ENCODE results near the gene TERF2IP. TPM values are rescaled to one million over a fixed set of nuclear protein-coding genes. Genes with fewer than 3 reads are reported as not detected.
A peak's percentile ranks its signal among the peaks of the same experiment; 100 is the strongest.

Gene TERF2IP
- total RNA-seq, 1 donor from 2014 or later = 69.3 TPM

DNA sequence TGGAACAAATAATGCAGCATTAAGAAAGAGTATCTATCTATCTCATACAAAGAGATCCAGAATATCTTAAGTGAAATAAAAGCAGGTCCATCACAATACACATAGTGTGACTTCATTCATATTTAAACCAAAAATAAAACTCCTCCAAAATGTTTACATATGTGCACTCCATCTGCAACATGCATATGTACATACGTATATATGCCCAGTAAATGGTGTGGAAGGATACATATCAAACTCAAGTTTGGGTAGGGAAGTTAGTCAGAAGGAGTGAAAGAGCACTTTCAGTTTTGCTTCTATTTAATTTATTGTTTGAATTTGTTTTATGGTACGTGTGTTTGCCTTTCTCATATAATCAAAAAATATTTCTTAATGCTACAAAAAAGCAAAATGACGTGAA, 12.5 kb upstream of the TERF2IP start:
- DNase-seq (ENCODE audit: extremely low read depth, low read depth, low spot score) = no peak

DNA sequence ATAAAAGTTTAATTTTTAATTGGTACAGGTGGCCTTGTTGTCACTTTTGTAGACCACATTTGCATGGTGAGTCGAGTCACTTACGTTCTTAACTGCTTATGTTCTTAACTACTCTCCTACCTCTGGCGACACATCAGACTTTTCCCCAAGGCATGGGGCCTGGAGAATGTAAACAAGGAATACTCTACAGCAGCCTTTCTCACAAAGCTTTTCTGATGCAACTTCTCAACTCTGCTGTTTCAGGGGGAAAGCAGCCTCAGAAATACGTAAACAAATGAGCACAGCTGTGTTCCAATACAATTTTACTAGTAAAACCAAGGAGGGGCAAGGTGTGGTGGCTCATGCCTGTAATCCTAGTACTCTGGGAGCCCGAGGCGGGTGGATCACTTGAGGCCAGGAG, 7.0 kb upstream of the TERF2IP start:
- no peak for DNase-seq (ENCODE audit: extremely low read depth, low read depth, low spot score)

DNA sequence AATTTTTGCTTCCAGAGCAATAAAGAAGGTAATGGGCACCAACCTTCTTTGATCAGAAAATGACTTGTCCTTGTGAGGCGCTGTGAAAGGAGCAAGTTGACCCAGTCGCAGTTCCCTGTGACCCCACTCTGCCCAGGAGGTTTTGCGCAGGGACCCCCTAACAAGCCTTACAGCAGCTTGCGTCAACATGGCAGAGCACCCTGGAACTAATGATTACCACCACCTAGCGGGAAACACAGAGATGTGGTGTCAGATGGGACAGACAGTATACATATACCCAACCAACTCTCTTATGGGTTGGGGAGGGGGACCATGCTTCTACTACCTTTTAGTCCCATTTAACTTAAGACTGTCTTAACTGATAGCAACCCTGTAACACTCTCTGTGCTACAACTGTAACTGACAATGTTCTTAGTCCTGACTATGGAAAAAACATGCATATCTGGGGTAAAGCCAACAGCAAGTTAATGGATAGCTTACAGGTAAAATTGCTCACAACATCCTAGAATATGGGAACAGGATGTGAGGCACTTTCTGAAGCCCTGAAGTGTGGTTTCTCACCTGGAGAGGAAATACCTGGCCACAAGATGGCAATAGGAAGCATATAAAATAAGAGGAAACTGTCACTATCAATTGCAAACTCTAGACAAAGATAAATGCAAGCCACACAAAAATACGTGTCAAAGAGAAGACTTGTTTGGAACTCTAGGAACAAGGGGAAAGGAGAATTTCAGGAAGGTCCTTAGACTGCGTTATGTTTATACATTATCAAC, 3.1 kb upstream of the TERF2IP start:
- no peak for DNase-seq (ENCODE audit: extremely low read depth, low read depth, low spot score)

DNA sequence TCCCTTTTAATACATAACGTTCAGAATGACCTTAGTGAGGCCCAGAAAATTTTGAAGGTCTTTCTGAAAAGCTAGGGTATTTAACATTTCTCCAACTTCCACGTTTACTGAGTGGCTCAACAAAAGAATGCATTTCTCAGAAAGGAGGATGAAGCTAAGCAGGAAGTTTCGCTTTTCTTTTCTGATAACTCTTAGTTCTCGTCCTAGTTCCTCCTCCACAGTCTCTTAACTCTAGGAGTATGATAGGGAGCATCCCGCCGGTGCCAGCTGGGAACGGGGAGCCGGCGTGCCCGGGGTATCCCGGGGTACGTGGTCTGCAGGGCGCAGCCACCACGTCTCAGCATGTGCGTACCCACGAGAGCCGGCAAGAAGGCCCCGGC, 471 bp upstream of the TERF2IP start:
- DNase-seq (ENCODE audit: extremely low read depth, low read depth, low spot score) = no peak

DNA sequence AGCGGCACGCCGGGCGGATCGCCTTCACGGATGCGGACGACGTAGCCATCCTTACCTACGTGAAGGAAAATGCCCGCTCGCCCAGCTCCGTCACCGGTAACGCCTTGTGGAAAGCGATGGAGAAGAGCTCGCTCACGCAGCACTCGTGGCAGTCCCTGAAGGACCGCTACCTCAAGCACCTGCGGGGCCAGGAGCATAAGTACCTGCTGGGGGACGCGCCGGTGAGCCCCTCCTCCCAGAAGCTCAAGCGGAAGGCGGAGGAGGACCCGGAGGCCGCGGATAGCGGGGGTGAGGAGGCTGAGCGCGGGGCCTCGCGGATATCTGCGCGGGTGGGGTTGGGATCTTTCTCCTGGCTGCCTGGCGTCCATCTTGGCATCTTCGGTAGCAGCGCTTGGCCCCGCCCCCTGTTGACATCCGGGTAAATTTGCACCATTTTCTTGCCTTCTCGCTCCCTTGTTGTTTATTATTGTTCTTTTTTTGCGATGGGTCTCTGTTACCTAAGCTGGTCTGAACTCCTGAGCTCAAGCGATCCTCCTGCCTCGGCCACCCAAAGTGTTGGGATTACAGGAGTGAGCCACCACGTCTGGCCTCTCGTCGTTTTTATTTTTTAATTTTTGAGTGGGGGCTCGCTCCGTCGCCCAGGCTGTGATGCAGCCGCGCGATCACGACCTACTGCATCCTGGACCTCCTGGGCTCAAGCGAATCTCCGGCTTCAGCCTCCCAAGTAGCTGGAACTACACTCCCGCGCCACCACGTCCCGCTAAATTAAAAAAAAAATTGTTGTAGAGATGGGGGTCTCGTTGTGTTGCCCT, 898 bp downstream of the TERF2IP start:
- no peak for DNase-seq (ENCODE audit: extremely low read depth, low read depth, low spot score)

DNA sequence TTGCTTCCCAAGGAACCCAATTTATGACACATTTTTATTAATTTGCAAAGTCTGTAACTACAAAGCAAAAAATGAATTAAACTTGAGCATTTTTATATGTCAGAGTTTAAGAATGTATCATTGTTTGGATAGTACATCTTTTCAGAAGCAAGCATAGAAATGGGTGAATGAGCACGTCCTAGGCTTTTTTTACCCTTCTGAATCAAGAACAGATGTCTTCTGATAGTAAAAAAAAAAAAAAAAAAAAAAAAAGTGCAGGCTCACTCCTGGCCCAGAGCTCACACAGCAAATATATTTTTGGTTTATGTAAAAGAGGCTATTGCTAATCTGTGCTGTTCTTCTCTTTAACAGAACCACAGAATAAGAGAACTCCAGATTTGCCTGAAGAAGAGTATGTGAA, 6.3 kb downstream of the TERF2IP start:
- DNase-seq (ENCODE audit: extremely low read depth, low read depth, low spot score) = no peak

DNA sequence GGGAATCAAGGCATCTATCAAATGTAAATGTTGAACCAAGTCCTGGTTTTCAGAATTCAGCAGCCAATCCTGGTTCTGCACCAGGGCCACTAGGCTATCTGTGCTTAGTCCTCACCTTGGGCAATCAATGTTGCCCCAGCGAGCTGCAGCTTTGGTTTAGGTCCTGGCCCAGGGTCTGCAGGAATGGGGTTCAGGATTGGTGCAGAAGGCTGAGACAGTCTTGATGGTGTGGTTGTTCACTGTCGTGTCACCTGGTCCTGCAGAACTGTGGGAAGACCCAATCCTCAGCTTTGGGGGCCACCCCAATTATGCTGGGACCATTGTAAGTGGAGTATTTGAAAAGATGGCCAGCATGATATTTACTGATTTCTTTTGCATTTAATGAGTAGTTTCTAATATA, 10.6 kb downstream of the TERF2IP start:
- DNase-seq (ENCODE audit: extremely low read depth, low read depth, low spot score) = no peak

DNA sequence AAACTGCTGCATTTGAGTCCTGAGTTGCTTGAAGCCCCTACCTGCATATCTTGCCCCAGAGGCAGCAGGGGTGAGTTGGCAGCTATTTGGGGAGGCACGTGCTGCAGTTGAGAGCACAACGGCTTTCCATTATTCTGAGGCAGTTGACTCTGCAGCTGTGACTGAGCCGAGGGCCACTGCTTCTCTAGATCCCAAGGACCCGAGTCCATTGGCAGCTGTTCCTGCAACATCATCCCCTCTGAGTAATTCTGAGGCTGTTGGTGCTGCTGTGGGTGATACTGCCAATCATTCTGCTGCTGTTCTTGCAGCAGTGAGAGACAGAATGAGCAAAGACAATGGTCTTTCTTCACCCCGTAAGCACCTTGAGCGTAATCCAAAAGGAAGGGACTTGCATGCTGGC, 12.7 kb downstream of the TERF2IP start:
- no peak for DNase-seq (ENCODE audit: extremely low read depth, low read depth, low spot score)

DNA sequence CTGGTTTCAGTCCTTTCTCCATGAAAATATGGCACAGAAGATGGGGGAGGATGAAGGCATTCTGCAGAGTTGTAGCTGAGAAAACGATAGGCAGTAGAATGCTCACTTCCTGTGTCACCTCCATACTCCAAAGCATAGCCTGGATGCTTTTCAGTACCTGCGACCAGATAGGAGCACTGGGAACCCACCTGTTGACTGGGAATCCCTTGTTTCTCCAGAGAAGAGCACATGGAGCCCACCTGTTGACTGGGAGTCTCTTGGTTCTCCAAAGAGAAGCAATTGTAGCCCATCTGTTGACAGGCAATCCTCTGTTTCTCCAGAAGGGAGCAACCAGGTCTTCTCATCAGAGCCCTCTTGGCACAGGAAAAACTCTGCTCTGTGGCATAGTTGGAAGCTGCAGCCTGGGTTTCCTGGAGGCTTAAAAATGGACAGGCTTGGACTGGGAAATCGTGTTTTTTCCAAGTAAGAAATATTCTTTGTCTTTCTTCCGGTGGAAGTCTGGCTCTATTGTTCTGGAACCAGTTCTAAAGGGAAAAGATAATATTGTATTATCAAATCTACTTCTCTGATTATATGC, 13.2 kb downstream of the TERF2IP start:
- no peak for DNase-seq (ENCODE audit: extremely low read depth, low read depth, low spot score)

DNA sequence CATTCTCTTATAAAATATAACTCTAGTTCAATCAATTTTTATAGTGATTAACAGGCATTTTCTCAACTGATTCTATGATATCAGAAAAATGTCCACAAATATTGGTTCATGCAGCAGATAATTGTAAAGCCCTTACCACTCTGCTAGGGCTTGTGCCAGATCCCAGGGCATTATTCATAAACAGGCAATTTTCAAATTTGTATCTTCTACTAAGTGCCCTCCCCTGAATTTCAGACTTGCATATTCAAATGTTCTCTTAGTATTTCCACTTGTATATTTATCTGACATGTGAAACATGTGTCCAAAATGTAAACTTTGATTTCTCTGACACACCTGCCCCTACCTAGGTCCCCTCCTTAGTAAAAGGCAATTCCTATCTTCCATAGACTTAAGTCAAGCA, 19.9 kb downstream of the TERF2IP start:
- no peak for DNase-seq (ENCODE audit: extremely low read depth, low read depth, low spot score)

DNA sequence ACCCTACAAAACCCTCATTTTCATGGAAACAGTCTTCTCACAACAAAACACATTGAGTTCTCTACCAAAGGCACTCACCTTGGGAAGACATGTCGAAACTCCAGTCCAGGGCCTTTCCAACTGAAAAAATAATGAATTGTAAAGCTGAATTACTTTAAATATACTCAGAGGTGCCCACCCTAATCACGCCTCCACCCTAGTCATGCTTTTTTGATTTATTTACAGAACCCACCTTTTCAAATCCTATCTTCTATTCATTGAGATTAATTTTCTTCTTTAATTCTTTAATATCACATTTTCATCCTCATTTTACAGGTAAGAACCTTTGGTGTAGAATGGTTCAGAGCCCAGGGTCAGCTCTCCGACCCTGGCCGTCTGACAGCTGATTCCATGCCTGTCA, 29.3 kb downstream of the TERF2IP start, which contains the start of gene CPHXL2:
Gene CPHXL2 (minus strand): TSS at position 101 of the 400 bp plus-strand sequence. CDS start 10 bp downstream, at position 91.
- no peak for DNase-seq (ENCODE audit: extremely low read depth, low read depth, low spot score)

DNA sequence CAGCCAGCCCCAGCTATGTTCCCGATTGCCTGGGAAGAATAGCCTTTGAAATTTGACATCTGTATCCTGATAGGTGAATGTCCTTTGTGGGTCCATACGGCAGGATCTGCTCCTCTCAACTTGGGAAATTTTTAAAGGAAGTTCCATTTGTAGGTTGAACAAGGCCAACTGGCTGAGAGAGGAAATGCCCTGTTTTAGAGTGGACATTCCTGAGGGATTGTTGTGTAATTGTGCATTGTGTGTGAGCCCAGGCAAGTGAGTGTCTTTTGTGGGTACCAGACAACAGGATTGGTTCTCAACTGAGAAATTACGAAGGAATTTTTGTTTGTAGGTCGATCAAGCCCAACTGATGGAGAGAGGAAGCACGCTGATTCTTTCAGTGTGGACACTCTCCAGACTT, 31.8 kb downstream of the TERF2IP start:
- peak; percentile 23 for DNase-seq (ENCODE audit: extremely low read depth, low read depth, low spot score)

DNA sequence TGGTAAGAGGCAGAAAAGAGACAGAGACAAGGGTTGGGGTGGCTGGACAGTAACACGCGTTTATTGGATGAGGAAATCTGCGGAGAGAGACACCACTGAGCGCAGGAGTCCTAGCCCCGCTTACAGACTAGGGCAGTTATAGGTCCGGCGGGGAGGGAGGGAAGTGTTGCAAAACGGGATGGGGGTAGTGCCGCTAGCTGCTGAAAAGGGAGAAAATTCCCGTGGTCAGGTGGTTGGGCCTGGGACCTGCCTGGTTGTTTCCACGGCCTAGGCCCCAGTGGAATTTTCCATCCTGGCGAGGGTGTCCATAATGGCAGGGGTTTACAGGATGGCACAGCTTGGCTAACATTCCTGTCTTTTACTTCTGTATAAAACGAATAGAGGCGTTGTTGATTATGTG, 34.7 kb downstream of the TERF2IP start:
- no peak for DNase-seq (ENCODE audit: extremely low read depth, low read depth, low spot score)

DNA sequence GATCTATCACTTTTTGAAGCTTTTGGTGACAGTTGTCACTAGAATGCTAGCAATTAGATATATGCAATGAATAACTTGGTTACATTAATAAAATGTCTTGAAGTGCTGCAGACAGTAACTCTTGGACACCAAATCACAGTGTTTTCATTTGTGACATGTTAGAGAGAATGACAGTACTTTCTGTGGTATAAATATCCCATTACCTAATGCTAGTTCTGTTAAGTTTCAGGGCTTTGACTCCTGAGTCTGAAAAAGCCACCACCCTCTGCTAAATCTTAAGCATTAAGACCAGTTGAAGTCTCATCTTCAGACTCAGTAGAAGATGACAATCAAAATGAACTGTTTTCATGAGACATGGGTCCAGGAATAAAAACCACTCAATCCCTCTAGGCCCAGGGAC, 39.8 kb downstream of the TERF2IP start:
- no peak for DNase-seq (ENCODE audit: extremely low read depth, low read depth, low spot score)

DNA sequence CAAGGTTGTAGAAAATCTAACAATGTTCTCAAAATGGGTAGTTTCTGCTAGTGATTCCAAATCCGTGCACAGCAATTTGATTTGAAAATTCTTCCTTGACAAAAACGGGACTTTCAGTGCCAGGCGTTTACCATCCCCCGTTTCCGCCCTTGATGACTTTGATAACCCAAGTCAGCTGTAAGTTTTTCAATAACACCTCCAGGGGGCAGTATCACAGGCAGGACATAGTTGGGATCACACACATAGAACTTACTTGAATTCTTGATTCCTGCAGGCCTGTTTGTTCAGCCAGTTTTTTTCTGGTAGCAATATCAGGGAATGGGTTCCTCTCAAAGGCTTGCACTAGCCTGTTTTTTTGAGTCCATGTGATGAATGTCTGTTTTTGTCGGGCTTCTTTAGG, 48.1 kb downstream of the TERF2IP start:
- no peak for DNase-seq (ENCODE audit: extremely low read depth, low read depth, low spot score)

DNA sequence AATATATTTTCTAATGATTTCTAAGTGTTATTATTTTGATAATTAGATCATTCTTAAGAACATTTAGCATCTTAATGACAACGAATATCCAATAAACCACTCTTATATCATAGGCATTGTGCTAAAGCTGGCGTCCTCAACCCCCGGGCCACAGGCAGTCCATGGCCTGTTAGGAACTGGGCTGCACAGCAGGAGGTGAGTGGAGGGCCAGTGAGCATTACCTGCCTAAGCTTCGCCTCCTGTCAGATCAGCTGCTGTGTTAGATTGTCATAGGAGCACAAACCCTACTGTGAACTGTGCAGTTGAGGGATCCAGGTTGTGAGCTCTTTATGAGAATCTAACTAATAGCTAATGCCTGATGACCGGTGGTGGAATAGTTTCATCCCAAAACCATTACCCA, 50.0 kb downstream of the TERF2IP start:
- no peak for DNase-seq (ENCODE audit: extremely low read depth, low read depth, low spot score)

DNA sequence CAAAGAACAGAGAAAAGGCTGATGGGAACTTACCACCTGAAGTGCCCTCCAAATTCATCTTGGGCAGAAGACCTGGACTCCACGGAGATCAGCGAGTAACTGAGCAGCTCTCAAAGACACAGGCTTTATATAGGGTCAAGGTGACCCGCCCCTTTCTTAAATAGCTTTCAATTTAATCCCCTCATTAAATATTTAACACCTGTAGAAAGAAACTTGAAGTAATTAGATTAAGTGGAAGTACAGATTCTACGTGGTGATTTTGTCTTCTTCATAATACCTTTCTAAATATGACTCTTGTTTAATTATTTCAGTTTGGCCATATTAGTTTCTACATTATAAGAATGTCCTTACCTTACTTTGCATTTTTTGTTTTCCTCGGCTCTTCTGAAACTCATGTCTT, 53.8 kb downstream of the TERF2IP start, which contains the start of gene DUXB:
Gene DUXB (minus strand): TSS at position 101 of the 400 bp plus-strand sequence. CDS start 43 bp downstream, at position 58.
- DNase-seq (ENCODE audit: extremely low read depth, low read depth, low spot score) = no peak

DNA sequence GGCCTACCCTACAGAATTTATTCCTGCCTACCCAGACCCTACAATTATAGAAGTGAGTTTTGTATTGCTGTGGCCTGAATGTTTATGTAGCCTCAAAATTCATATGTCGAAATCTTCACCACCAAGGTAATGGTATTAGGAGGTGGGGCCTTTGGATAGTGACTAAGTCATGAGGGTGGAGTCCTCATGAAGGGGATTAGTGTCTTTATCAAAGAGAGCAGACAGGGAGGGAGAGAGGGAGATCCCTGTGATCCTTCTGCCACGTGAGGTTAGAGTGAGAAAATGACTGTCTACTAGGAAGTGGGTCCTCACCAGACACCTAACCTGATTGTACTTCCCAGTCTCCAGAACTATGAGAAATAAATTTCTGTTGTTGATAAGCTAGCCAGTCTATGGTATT, 54.7 kb downstream of the TERF2IP start:
- DNase-seq (ENCODE audit: extremely low read depth, low read depth, low spot score) = no peak

DNA sequence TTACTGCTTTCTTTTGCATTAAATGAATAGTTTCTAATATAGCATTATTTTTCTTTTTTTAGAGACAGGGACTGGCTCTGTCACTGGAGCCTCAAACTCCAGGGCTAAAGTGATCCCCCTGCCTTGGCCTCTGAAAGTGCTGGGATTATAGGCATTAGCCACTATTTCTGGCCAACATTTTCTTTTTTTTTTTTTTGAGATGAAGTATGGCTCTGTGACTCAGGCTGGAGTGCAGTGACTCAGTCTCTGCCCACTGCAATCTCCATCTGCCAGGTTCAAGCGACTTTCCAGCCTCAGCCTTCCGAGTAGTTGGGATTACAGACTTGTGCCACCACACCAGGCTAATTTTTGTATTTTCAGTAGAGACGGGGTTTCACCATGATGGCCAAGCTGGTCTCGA, 55.7 kb downstream of the TERF2IP start:
- no peak for DNase-seq (ENCODE audit: extremely low read depth, low read depth, low spot score)

All from glomerular endothelial cell (primary cell).